Mononuclear cell (primary cell): ENCODE data around the gene SMARCC1. TPM values are rescaled to one million over a fixed set of nuclear protein-coding genes. Genes with fewer than 3 reads are reported as not detected.

Source experiments
- H3K27me3 ChIP-seq: 2 replicates; pipeline ENCODE4 v1.6.0; 2011; ENCODE audit warnings: low read length, control low read depth; ENCODE audit not compliant: insufficient read depth
- H3K4me1 ChIP-seq: 2 replicates; pipeline ENCODE4 v1.5.1; 2011; ENCODE audit warnings: mild to moderate bottlenecking, low read length, control low read depth; ENCODE audit not compliant: insufficient read depth
- H3K4me3 ChIP-seq: 2 replicates; pipeline ENCODE4 v1.5.1; 2011; ENCODE audit warnings: mild to moderate bottlenecking, low read length, moderate library complexity
- H3K9me3 ChIP-seq: 2 replicates; pipeline ENCODE4 v1.5.1; 2011; ENCODE audit warnings: low read depth, mild to moderate bottlenecking, control low read depth, low read length
- total RNA-seq: library from RNA; depleted of rRNA; stranded (reverse); fragments of >200 nt; gene quantifications from one replicate; pipeline ENCODE4 v1.2.3, GENCODE V29; 2012

The SMARCC1 gene
- total RNA-seq, 1 donor = 57.0 TPM

DNA sequence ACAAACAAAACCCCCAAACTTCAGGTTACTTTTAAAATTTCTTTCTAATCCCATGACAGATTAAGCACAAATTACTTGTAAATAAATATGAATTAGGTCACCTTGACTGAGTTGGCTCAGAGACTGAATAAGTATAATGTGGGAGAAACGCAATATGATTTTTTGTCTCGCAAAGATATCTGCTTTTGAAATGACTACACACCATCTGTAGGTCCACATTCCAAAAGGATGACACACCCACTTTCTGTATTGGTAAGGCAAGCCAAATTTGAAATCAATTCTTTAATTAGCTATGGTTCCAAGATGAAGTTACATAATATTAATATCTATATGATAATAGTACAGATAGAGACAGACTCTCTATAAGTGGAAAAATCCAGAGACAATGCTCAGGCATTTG, 136.1 kb downstream of the SMARCC1 start:
- Histone ChIP-seq H3K9me3 (no peaks in the 10 kb centered on the region), H3K4me3 (no peak overlapping the region), H3K4me1 (no peaks in the 10 kb centered on the region), H3K27me3 (no peaks in the 10 kb centered on the region)

GRCh38 chr3:47643092-47643491, 138.6 kb downstream of the SMARCC1 start:
- Histone ChIP-seq H3K9me3 (no peaks in the 10 kb centered on the region), H3K4me3 (no peak overlapping the region), H3K4me1 (no peaks in the 10 kb centered on the region), H3K27me3 (no peaks in the 10 kb centered on the region)

DNA sequence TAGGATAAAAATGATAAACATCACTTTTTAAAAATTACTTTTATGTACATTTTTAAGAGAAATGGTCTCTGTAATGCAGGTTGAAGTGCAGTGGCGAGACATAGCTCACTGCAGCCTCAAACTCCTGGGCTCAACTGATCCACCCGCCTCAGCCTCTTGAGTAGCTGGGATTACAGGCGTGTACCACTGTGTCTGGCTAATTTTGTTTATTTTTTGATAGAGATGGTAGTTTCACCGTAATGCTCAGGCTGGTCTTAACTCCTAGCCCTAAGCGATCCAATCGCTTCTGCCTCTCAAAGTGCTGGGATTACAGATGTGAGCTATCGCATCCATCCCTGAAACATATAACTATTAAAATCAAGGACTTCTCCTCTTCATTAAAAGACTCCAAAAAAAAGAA, 140.0 kb downstream of the SMARCC1 start:
- Histone ChIP-seq H3K9me3 (no peaks in the 10 kb centered on the region), H3K4me3 (no peak overlapping the region), H3K4me1 (no peaks in the 10 kb centered on the region), H3K27me3 (no peaks in the 10 kb centered on the region)

- Histone ChIP-seq H3K4me3 (no peak overlapping the region), H3K27me3 (no peaks in the 10 kb centered on the region), H3K9me3 (no peaks in the 10 kb centered on the region), H3K4me1 (peaks cover 11% of the 10 kb centered on the region)
These were observed 144.8 kb downstream of the SMARCC1 start for GRCh38 chr3:47636921-47637320.

DNA sequence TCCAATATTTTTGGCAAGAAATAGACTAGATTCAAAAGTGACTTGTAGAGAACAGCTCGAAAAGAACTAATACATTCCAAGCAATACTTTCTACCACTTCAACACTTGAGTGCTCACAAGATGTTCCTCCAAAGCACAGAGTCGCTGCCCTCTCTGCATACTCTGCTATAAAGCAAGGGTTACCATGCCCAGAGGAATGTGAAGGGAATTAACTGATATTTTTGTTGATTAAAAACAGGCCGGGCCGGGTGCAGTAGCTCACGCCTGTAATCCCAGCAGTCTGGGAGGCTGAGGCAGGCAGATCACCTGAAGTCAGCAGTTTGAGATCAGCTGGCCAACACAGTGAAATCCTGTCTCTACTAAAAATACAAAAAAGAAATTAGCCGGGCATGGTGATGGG, 145.5 kb downstream of the SMARCC1 start:
- no peak overlapping the region for H3K4me3 ChIP-seq
- peaks cover 11% of the 10 kb centered on the region for H3K4me1 ChIP-seq
- H3K27me3 ChIP-seq = no peaks in the 10 kb centered on the region
- H3K9me3 ChIP-seq = no peaks in the 10 kb centered on the region

- H3K27me3 ChIP-seq = no peaks in the 10 kb centered on the region
- H3K4me1 ChIP-seq = peaks cover 11% of the 10 kb centered on the region
- H3K9me3 ChIP-seq = no peaks in the 10 kb centered on the region
- no peak overlapping the region for H3K4me3 ChIP-seq
These were observed 146.2 kb downstream of the SMARCC1 start for GRCh38 chr3:47635536-47635935.

GRCh38 chr3:47634996-47635395, 146.7 kb downstream of the SMARCC1 start:
- H3K4me3 ChIP-seq = no peak overlapping the region
- H3K4me1 ChIP-seq = peaks cover 11% of the 10 kb centered on the region
- H3K27me3 ChIP-seq = no peaks in the 10 kb centered on the region
- no peaks in the 10 kb centered on the region for H3K9me3 ChIP-seq

DNA sequence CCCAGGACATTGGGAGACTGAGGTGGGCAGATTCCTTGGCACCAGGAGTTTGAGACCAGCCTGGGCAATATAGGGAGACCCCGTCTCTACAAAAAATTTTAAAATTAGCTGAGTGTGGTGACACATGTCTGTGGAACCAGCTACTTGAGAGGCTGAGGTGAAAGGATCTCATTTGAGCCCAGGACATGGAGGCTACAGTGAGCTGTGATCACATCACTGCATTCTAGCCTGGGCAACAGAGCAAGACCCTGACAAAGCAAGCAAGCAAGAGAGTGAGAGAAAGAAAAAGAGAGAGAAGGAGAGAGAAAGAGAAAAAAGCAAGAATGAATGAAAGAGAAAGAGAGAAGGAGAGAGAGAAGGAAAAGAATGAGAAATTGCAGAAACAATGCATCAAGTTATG, 150.9 kb downstream of the SMARCC1 start:
- Histone ChIP-seq H3K27me3 (no peaks in the 10 kb centered on the region), H3K4me3 (no peak overlapping the region), H3K4me1 (peaks cover 11% of the 10 kb centered on the region), H3K9me3 (no peaks in the 10 kb centered on the region)

GRCh38 chr3:47629770-47630169, 151.9 kb downstream of the SMARCC1 start:
- Histone ChIP-seq H3K4me3 (no peak overlapping the region), H3K9me3 (no peaks in the 10 kb centered on the region), H3K27me3 (no peaks in the 10 kb centered on the region), H3K4me1 (peaks cover 3% of the 10 kb centered on the region)

DNA sequence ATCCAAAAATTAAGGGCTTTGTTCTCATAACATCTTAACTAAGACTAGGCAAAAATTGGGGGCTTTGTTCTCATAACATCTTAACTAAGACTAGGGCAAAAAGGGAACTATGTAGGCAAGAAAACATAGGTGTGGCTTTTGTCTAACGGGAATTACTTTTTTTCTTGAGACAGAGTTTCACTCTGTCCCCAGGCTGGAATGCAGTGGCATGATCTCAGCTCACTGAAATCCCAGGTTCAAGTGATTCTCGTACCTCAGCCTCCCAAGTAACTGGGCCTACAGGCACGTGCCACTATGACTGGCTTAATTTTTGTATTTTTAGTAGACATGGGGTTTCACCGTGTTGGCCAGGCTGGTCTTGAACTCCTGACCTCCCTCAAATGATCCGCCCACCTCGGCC, 153.3 kb downstream of the SMARCC1 start:
- Histone ChIP-seq H3K4me3 (no peak overlapping the region), H3K27me3 (no peaks in the 10 kb centered on the region), H3K4me1 (no peaks in the 10 kb centered on the region), H3K9me3 (no peaks in the 10 kb centered on the region)

GRCh38 chr3:47622671-47623461, 158.8 kb downstream of the SMARCC1 start:
- H3K27me3 ChIP-seq = no peaks in the 10 kb centered on the region
- H3K4me1 ChIP-seq = no peaks in the 10 kb centered on the region
- H3K4me3 ChIP-seq = no peak overlapping the region
- H3K9me3 ChIP-seq = no peaks in the 10 kb centered on the region

DNA sequence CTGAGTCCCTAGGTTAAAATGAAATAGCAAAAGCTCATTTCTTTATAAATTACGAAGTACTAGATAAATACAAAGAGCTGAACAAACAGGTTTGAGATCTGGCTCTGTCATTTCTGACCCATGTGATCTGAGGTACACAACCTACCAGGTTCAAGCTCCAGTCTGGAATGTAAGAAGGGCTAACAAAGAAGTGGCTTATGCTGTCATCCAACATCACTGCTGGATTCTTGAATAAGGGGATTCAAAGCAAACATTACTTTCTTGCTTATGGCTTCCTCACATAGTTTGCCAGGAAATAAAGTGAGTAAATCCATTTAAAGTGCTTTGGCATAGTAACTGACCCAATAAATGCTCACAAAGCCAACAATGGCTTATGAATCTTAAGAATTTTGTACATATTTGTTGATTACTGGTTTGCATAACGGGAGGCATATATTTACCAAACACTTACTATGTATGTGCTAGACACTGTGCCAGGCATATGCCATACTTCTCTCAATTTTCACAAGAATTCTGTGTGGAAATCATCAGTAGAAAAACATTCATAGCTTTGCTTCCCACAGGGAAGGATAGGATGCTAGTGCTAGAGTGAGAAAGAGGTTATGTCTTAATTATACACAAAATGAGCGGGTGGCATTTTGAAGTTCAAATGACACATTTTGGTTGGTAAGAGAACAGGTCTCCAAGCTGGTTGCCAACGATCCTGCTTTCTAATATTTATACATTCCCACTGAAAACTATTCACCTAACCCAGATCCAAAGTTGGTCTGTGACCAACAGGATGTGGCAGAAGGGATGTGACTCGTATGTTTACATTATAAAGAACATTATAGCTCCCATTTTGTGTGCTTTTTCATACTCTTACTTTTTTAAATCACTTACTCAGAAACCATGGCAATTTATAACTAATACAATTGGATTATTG, 164.3 kb downstream of the SMARCC1 start:
- no peaks in the 10 kb centered on the region for H3K9me3 ChIP-seq
- no peak overlapping the region for H3K4me3 ChIP-seq
- H3K27me3 ChIP-seq = no peaks in the 10 kb centered on the region
- H3K4me1 ChIP-seq = no peaks in the 10 kb centered on the region

- H3K9me3 ChIP-seq = no peaks in the 10 kb centered on the region
- H3K4me1 ChIP-seq = no peaks in the 10 kb centered on the region
- H3K27me3 ChIP-seq = no peaks in the 10 kb centered on the region
- no peak overlapping the region for H3K4me3 ChIP-seq
These were observed 166.9 kb downstream of the SMARCC1 start for GRCh38 chr3:47614788-47615187.

- H3K4me1 ChIP-seq = no peaks in the 10 kb centered on the region
- no peaks in the 10 kb centered on the region for H3K27me3 ChIP-seq
- no peaks in the 10 kb centered on the region for H3K9me3 ChIP-seq
- no peak overlapping the region for H3K4me3 ChIP-seq
These were observed 168.0 kb downstream of the SMARCC1 start for GRCh38 chr3:47613722-47614121.

- Histone ChIP-seq H3K9me3 (no peaks in the 10 kb centered on the region), H3K4me1 (no peaks in the 10 kb centered on the region), H3K27me3 (no peaks in the 10 kb centered on the region), H3K4me3 (no peak overlapping the region)
These were observed 168.8 kb downstream of the SMARCC1 start for GRCh38 chr3:47612879-47613278.
